Mucosa of stomach (tissue), 1 donor: ENCODE results near the gene FPR2.
"Not testable (repeated sequence)": the region's sequence is repeated elsewhere in the genome, so short reads cannot be mapped to it uniquely, and the experiment has no call there.

ENCODE experiments used
- H3K27me3 ChIP-seq: one replicate; pipeline ENCODE4 v1.7.0; 2013; ENCODE audit warnings: mild to moderate bottlenecking, low read length; ENCODE audit not compliant: control insufficient read depth, insufficient read depth
- H3K36me3 ChIP-seq: one replicate; pipeline ENCODE4 v1.7.0; 2013; ENCODE audit warnings: low read length; ENCODE audit not compliant: control insufficient read depth, insufficient read depth
- H3K4me1 ChIP-seq: one replicate; pipeline ENCODE4 v1.7.0; 2013; ENCODE audit warnings: mild to moderate bottlenecking, low read length; ENCODE audit not compliant: control insufficient read depth, insufficient read depth
- H3K4me3 ChIP-seq: one replicate; pipeline ENCODE4 v1.7.0; 2013; ENCODE audit warnings: low read length
- H3K9ac ChIP-seq: one replicate; pipeline ENCODE4 v1.7.0; 2013; ENCODE audit warnings: mild to moderate bottlenecking, low read length, moderate library complexity
- H3K9me3 ChIP-seq: one replicate; pipeline ENCODE4 v1.7.0; 2013; ENCODE audit warnings: mild to moderate bottlenecking, low read length, moderate library complexity; ENCODE audit not compliant: control insufficient read depth
- donor health status: Pancreatic carcinoma.

FPR2 gene

GRCh38 chr19:51776561-51776960 is 15.6 kb downstream of the FPR2 start:
- not testable (repeated sequence) for H3K4me3 ChIP-seq, H3K27me3 ChIP-seq, H3K4me1 ChIP-seq, H3K9me3 ChIP-seq, H3K36me3 ChIP-seq, H3K9ac ChIP-seq

GRCh38 chr19:51777570-51778462 is 16.8 kb downstream of the FPR2 start:
- Histone ChIP-seq H3K9ac (no peak overlapping the region), H3K4me3 (no peak overlapping the region), H3K4me1 (peaks cover 7% of the 10 kb centered on the region), H3K27me3 (peaks cover 5% of the 10 kb centered on the region), H3K9me3 (no peaks in the 10 kb centered on the region), H3K36me3 (no peaks in the 10 kb centered on the region)

- H3K4me1 ChIP-seq = peaks cover 7% of the 10 kb centered on the region
- H3K4me3 ChIP-seq = no peak overlapping the region
- H3K9me3 ChIP-seq = no peaks in the 10 kb centered on the region
- no peaks in the 10 kb centered on the region for H3K36me3 ChIP-seq
- peaks cover 5% of the 10 kb centered on the region for H3K27me3 ChIP-seq
- no peak overlapping the region for H3K9ac ChIP-seq
Measured at GRCh38 chr19:51779181-51779580, 18.2 kb downstream of the FPR2 start.

GRCh38 chr19:51779703-51780102 is 18.7 kb downstream of the FPR2 start:
- Histone ChIP-seq H3K36me3 (no peaks in the 10 kb centered on the region), H3K9ac (no peak overlapping the region), H3K4me1 (peaks cover 7% of the 10 kb centered on the region), H3K9me3 (no peaks in the 10 kb centered on the region), H3K4me3 (no peak overlapping the region), H3K27me3 (peaks cover 5% of the 10 kb centered on the region)

- Histone ChIP-seq H3K4me3 (no peak overlapping the region), H3K9ac (no peak overlapping the region), H3K36me3 (no peaks in the 10 kb centered on the region), H3K27me3 (peaks cover 5% of the 10 kb centered on the region), H3K9me3 (no peaks in the 10 kb centered on the region), H3K4me1 (peaks cover 7% of the 10 kb centered on the region)
Measured at GRCh38 chr19:51780270-51780669, 19.3 kb downstream of the FPR2 start.

- Histone ChIP-seq H3K27me3 (peaks cover 5% of the 10 kb centered on the region), H3K4me3 (no peak overlapping the region), H3K9ac (no peak overlapping the region), H3K36me3 (no peaks in the 10 kb centered on the region), H3K4me1 (peaks cover 7% of the 10 kb centered on the region), H3K9me3 (no peaks in the 10 kb centered on the region)
Measured at GRCh38 chr19:51781999-51782398, 21.0 kb downstream of the FPR2 start.

GRCh38 chr19:51783372-51783771 is 22.4 kb downstream of the FPR2 start:
- H3K36me3 ChIP-seq = no peaks in the 10 kb centered on the region
- no peak overlapping the region for H3K9ac ChIP-seq
- H3K27me3 ChIP-seq = peaks cover 5% of the 10 kb centered on the region
- no peaks in the 10 kb centered on the region for H3K9me3 ChIP-seq
- H3K4me3 ChIP-seq = no peak overlapping the region
- no peaks in the 10 kb centered on the region for H3K4me1 ChIP-seq

- no peaks in the 10 kb centered on the region for H3K4me1 ChIP-seq
- H3K36me3 ChIP-seq = no peaks in the 10 kb centered on the region
- no peak overlapping the region for H3K9ac ChIP-seq
- H3K4me3 ChIP-seq = no peak overlapping the region
- peaks cover 5% of the 10 kb centered on the region for H3K27me3 ChIP-seq
- H3K9me3 ChIP-seq = no peaks in the 10 kb centered on the region
Measured at GRCh38 chr19:51784109-51784785, 23.3 kb downstream of the FPR2 start.

- Histone ChIP-seq H3K4me3 (no peak overlapping the region), H3K27me3 (peaks cover 5% of the 10 kb centered on the region), H3K4me1 (no peaks in the 10 kb centered on the region), H3K9me3 (no peaks in the 10 kb centered on the region), H3K36me3 (no peaks in the 10 kb centered on the region), H3K9ac (no peak overlapping the region)
Measured at GRCh38 chr19:51784922-51785690, 24.1 kb downstream of the FPR2 start.

- no peak overlapping the region for H3K9ac ChIP-seq
- H3K9me3 ChIP-seq = no peaks in the 10 kb centered on the region
- H3K36me3 ChIP-seq = no peaks in the 10 kb centered on the region
- no peaks in the 10 kb centered on the region for H3K27me3 ChIP-seq
- H3K4me1 ChIP-seq = no peaks in the 10 kb centered on the region
- H3K4me3 ChIP-seq = no peak overlapping the region
Measured at GRCh38 chr19:51786646-51787494, 25.9 kb downstream of the FPR2 start.

GRCh38 chr19:51788029-51788428 is 27.0 kb downstream of the FPR2 start:
- Histone ChIP-seq H3K9me3 (no peaks in the 10 kb centered on the region), H3K4me3 (no peak overlapping the region), H3K4me1 (no peaks in the 10 kb centered on the region), H3K9ac (no peak overlapping the region), H3K27me3 (no peaks in the 10 kb centered on the region), H3K36me3 (no peaks in the 10 kb centered on the region)
